Esophagus muscularis mucosa (tissue), 4 donors: ENCODE data around the gene SIRPA.

Experiments
- CTCF ChIP-seq, 3 experiments: fragments of 200-600 bp in 2 of 3; fragments of 450-650 bp in 1 of 3; sonication (generic) in 2 of 3; IDR thresholded peaks; one replicate each; pipeline ENCODE4 v1.5.1; 2017 to 2019; ENCODE audit warnings: antibody characterized with exemption in 3 of 3, mild to moderate bottlenecking in 2 of 3, moderate library complexity in 1 of 3
- EP300 ChIP-seq: sonication (generic); formaldehyde crosslinking; IDR thresholded peaks from one replicate; pipeline ENCODE4 v1.6.1; 2017; ENCODE audit warnings: antibody characterized with exemption
- POLR2A ChIP-seq: fragments of 450-650 bp; IDR thresholded peaks from one replicate; pipeline ENCODE4 v1.6.1; 2017; ENCODE audit warnings: antibody characterized with exemption, moderate library complexity, mild to moderate bottlenecking, low read depth
- POLR2AphosphoS5 ChIP-seq, 2 donors: sonication (generic); formaldehyde crosslinking; IDR thresholded peaks; one replicate each; pipeline ENCODE4 v1.6.1; 2017; ENCODE audit warnings: antibody characterized with exemption in 2 of 2

GRCh38 chr20:1955217-1955616, 60.0 kb downstream of the SIRPA start:
- TF ChIP-seq POLR2A (no peak), CTCF (IDR thresholded peaks at IDR 0.05) (no peak), EP300 (no peak), POLR2AphosphoS5 (IDR thresholded peaks at IDR 0.05) (no peak)
